Natural killer cell treated with Interleukin-12 subunit alpha and Interleukin-12 subunit beta and Interleukin-15 and Interleukin-18, amount 100 ng/mL, for 72 hours (primary cell): Measurements from ENCODE around the gene MRPL10. TPM values are rescaled to one million over a fixed set of nuclear protein-coding genes. Genes with fewer than 3 reads are reported as not detected.

Experiments
- ATAC-seq, 2 donors: fragments of 150-1000 bp; cut with Tn5 transposase in 1 of 2; sonication (Bioruptor Pico), chemical (Tn5 transposase) in 1 of 2; 2 replicates each; pipeline ENCODE4 v1.10.0; 2021
- DNase-seq: peaks from one replicate; pipeline ENCODE4 v3.0.0; 2022; ENCODE audit warnings: low spot score
- H3K27ac Mint-ChIP-seq, 2 donors: 1 replicate in 1 of 2; 2 replicates in 1 of 2; pipeline ENCODE4 v1.8.0; 2022; ENCODE audit warnings: mixed read lengths in 2 of 2, mild to moderate bottlenecking in 1 of 2, moderate library complexity in 1 of 2
- H3K27me3 Mint-ChIP-seq, 2 donors: 1 replicate in 1 of 2; 2 replicates in 1 of 2; pipeline ENCODE4 v1.8.0; 2022; ENCODE audit warnings: mixed read lengths in 2 of 2
- H3K36me3 Mint-ChIP-seq: one replicate; pipeline ENCODE4 v1.8.0; 2022; ENCODE audit warnings: mixed read lengths
- H3K4me1 Mint-ChIP-seq, 2 donors: 1 replicate in 1 of 2; 2 replicates in 1 of 2; pipeline ENCODE4 v1.8.0; 2022; ENCODE audit warnings: low read depth in 2 of 2, mixed read lengths in 2 of 2, mild to moderate bottlenecking in 1 of 2
- H3K4me3 Mint-ChIP-seq: one replicate; pipeline ENCODE4 v1.8.0; 2022; ENCODE audit warnings: mixed read lengths
- H3K9me3 Mint-ChIP-seq: 2 replicates; pipeline ENCODE4 v1.8.0; 2022; ENCODE audit warnings: mixed read lengths
- total RNA-seq, 2 donors: library from RNA; stranded (reverse); gene quantifications; one replicate each; pipeline ENCODE4 v1.2.3, GENCODE V29; 2022

The MRPL10 gene
- total RNA-seq, 2 donors from 2014 or later = 44.6 to 44.7 TPM

GRCh38 chr17:47850692-47851573, 19.6 kb upstream of the MRPL10 start, which contains the start of gene SP6:
SP6 (minus strand) TSS chr17:47851163; CDS start chr17:47848429, 2,734 bp downstream.
- DNase-seq = peak; percentile 79
- Mint-ChIP-seq H3K27me3 (peaks cover 60 to 65% of the 10 kb centered on the region in 2 donors), H3K9me3 (no peaks in the 10 kb centered on the region), H3K36me3 (no peaks in the 10 kb centered on the region), H3K4me3 (peak within 1 kb of the TSS; percentile 38), H3K27ac (no peak within 1 kb of the TSS), H3K4me1 (peaks cover 9 to 26% of the 10 kb centered on the region in 2 donors)
- ATAC-seq = peak; percentile 86 to 89

GRCh38 chr17:47850373-47850691, 19.0 kb upstream of the MRPL10 start:
- Mint-ChIP-seq H3K36me3 (no peaks in the 10 kb centered on the region), H3K4me1 (peaks cover 9 to 26% of the 10 kb centered on the region in 2 donors), H3K9me3 (no peaks in the 10 kb centered on the region), H3K27ac (no peak overlapping the region), H3K27me3 (peaks cover 56 to 62% of the 10 kb centered on the region in 2 donors), H3K4me3 (peak overlapping the region; percentile 38)
- DNase-seq = no peak
- ATAC-seq = no peak

GRCh38 chr17:47848198-47848513, 16.8 kb upstream of the MRPL10 start:
- no peak overlapping the region for H3K27ac Mint-ChIP-seq
- no peak for ATAC-seq
- H3K4me3 Mint-ChIP-seq = no peak overlapping the region
- DNase-seq = no peak
- peaks cover 40 to 44% of the 10 kb centered on the region in 2 donors for H3K27me3 Mint-ChIP-seq
- H3K36me3 Mint-ChIP-seq = no peaks in the 10 kb centered on the region
- H3K9me3 Mint-ChIP-seq = no peaks in the 10 kb centered on the region
- peaks cover 11 to 17% of the 10 kb centered on the region in 2 donors for H3K4me1 Mint-ChIP-seq

GRCh38 chr17:47847341-47848197, 16.2 kb upstream of the MRPL10 start:
- Mint-ChIP-seq H3K4me1 (peaks cover 13 to 19% of the 10 kb centered on the region in 2 donors), H3K4me3 (no peak overlapping the region), H3K27me3 (peaks cover 34 to 39% of the 10 kb centered on the region in 2 donors), H3K9me3 (no peaks in the 10 kb centered on the region), H3K27ac (no peak overlapping the region), H3K36me3 (no peaks in the 10 kb centered on the region)
- ATAC-seq (no peak), DNase-seq (no peak)

- peaks cover 26 to 32% of the 10 kb centered on the region in 2 donors for H3K27me3 Mint-ChIP-seq
- no peak for ATAC-seq
- H3K36me3 Mint-ChIP-seq = no peaks in the 10 kb centered on the region
- H3K27ac Mint-ChIP-seq = no peak overlapping the region
- no peak overlapping the region for H3K4me3 Mint-ChIP-seq
- H3K4me1 Mint-ChIP-seq = peaks cover 6 to 12% of the 10 kb centered on the region in 2 donors
- no peak for DNase-seq
- no peaks in the 10 kb centered on the region for H3K9me3 Mint-ChIP-seq
Observed at GRCh38 chr17:47846716-47847340, 15.5 kb upstream of the MRPL10 start.

GRCh38 chr17:47845716-47846075, 14.4 kb upstream of the MRPL10 start:
- DNase-seq (no peak), ATAC-seq (no peak)
- Mint-ChIP-seq H3K4me1 (peaks cover 10 to 14% of the 10 kb centered on the region in 2 donors), H3K36me3 (no peaks in the 10 kb centered on the region), H3K9me3 (no peaks in the 10 kb centered on the region), H3K4me3 (no peak overlapping the region), H3K27me3 (peaks cover 25 to 30% of the 10 kb centered on the region in 2 donors), H3K27ac (no peak overlapping the region)

GRCh38 chr17:47844814-47845715, 13.7 kb upstream of the MRPL10 start:
- Mint-ChIP-seq H3K4me1 (peaks cover 14 to 15% of the 10 kb centered on the region in 2 donors), H3K9me3 (no peaks in the 10 kb centered on the region), H3K4me3 (no peak overlapping the region), H3K36me3 (no peaks in the 10 kb centered on the region), H3K27ac (no peak overlapping the region), H3K27me3 (peaks cover 25 to 27% of the 10 kb centered on the region in 2 donors)
- ATAC-seq = no peak
- no peak for DNase-seq

- Mint-ChIP-seq H3K27ac (no peak overlapping the region), H3K9me3 (no peaks in the 10 kb centered on the region), H3K4me3 (no peak overlapping the region), H3K27me3 (peaks cover 18 to 22% of the 10 kb centered on the region in 2 donors), H3K36me3 (no peaks in the 10 kb centered on the region), H3K4me1 (peaks cover 15 to 18% of the 10 kb centered on the region in 2 donors)
- ATAC-seq = no peak
- no peak for DNase-seq
Observed at GRCh38 chr17:47844227-47844626, 12.9 kb upstream of the MRPL10 start.

- no peak overlapping the region for H3K4me3 Mint-ChIP-seq
- H3K27ac Mint-ChIP-seq = no peak overlapping the region
- H3K36me3 Mint-ChIP-seq = no peaks in the 10 kb centered on the region
- ATAC-seq (no peak), DNase-seq (no peak)
- H3K4me1 Mint-ChIP-seq = peaks cover 15 to 18% of the 10 kb centered on the region in 2 donors
- H3K9me3 Mint-ChIP-seq = no peaks in the 10 kb centered on the region
- peaks cover 12 to 15% of the 10 kb centered on the region in 2 donors for H3K27me3 Mint-ChIP-seq
Observed at GRCh38 chr17:47843391-47843730, 12.0 kb upstream of the MRPL10 start.

GRCh38 chr17:47841488-47842291, 10.3 kb upstream of the MRPL10 start:
- no peaks in the 10 kb centered on the region for H3K9me3 Mint-ChIP-seq

GRCh38 chr17:47840742-47841487, 9.6 kb upstream of the MRPL10 start, which contains the start of gene SCRN2:
SCRN2 (minus strand) TSS chr17:47841273; CDS start chr17:47840843, 430 bp downstream.
- peak; percentile 94 to 95 for ATAC-seq
- Mint-ChIP-seq H3K9me3 (no peaks in the 10 kb centered on the region), H3K4me3 (peak within 1 kb of the TSS; percentile 96), H3K27me3 (peaks cover 0 to 9% of the 10 kb centered on the region in 2 donors), H3K36me3 (no peaks in the 10 kb centered on the region), H3K4me1 (peaks cover 15 to 18% of the 10 kb centered on the region in 2 donors), H3K27ac (peak within 1 kb of the TSS; percentile 71 to 93)
- peak; percentile 94 for DNase-seq

More at GRCh38 chr17:47841488-47842291, 10.3 kb upstream of the MRPL10 start:
- Mint-ChIP-seq H3K36me3 (no peaks in the 10 kb centered on the region), H3K4me1 (peaks cover 15 to 18% of the 10 kb centered on the region in 2 donors), H3K27me3 (peaks cover 6 to 9% of the 10 kb centered on the region in 2 donors), H3K4me3 (peak overlapping the region; percentile 96), H3K27ac (peak overlapping the region; percentile 71 to 93)
- DNase-seq (no peak), ATAC-seq (no peak)
